Large intestine (tissue), 3 donors: ENCODE results near the gene AGBL4. TPM values are rescaled to one million over a fixed set of nuclear protein-coding genes. Genes with fewer than 3 reads are reported as not detected.

Experiments used
- DNase-seq, 2 donors: peaks; one replicate each; pipeline versions ENCODE4 v3.0.0 to v3.0.0-alpha.2; 2013
- H3K27ac ChIP-seq: one replicate; pipeline ENCODE4 v1.5.1; 2013; ENCODE audit warnings: low read length
- H3K27me3 ChIP-seq: 2 replicates; pipeline ENCODE4 v1.6.1; 2013; ENCODE audit warnings: low read length; ENCODE audit not compliant: control insufficient read depth, insufficient read depth
- H3K36me3 ChIP-seq: 2 replicates; pipeline ENCODE4 v1.6.1; 2013; ENCODE audit warnings: low read length; ENCODE audit not compliant: control insufficient read depth, insufficient read depth
- H3K4me1 ChIP-seq: one replicate; pipeline ENCODE4 v1.6.1; 2013; ENCODE audit warnings: low read length; ENCODE audit not compliant: control insufficient read depth, insufficient read depth
- H3K4me3 ChIP-seq: one replicate; pipeline ENCODE4 v1.5.1; 2013; ENCODE audit warnings: low read length
- H3K9me3 ChIP-seq: one replicate; pipeline ENCODE4 v1.6.1; 2013; ENCODE audit warnings: mild to moderate bottlenecking, low read depth, low read length, moderate library complexity; ENCODE audit not compliant: control insufficient read depth
- WGBS: methylation state at CpG from one replicate; pipeline ENCODE4 v1.1.5; 2013; ENCODE audit warnings: low lambda C conversion rate; ENCODE audit not compliant: insufficient coverage; 5-methylcytosine and 5-hydroxymethylcytosine counted together
- polyA plus RNA-seq: library from polyadenylated mRNA; unstranded; fragments of 120-200 nt; gene quantifications from one replicate; pipeline ENCODE4 v1.2.1, GENCODE V29; 2013

AGBL4 gene
- polyA plus RNA-seq, 1 donor, result 0.28 TPM

DNA sequence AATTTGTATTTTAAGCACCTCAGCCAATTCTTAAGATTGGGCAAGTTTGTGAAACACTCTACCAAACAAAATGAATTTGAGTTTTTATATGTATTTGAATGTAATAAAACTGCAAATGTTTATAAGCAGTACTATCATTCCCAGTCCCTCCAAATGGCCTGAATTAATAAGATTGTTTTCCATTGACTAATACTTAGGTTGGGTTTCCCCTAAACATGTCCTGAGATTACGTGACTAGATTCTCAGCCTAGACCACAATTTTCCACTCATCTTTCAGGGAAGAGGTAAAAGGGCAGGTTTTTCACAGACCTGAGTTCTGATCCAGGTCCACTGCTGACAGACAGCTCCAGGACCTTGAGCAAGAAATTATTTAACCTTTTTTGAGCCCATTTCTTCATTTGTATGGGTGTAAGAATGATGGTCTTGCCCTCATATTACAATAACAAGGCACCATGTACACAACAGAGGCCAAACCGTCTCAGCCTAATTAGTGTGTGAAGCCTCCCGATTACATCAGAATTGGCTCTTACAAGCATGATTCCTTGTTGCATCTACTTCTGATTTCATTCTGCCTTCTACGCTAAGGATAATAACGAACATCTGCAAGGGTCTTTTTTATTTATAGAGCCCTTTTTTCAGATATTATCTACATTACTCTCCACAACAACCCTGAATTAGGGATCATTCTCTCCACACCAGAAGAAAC, 1298.3 kb downstream of the AGBL4 start:
- no peak overlapping the region for H3K27ac ChIP-seq
- H3K9me3 ChIP-seq, result no peaks in the 10 kb centered on the region
- WGBS, result 100% methylated on average over 2 of the region's 5 CpGs
- no peaks in the 10 kb centered on the region for H3K4me1 ChIP-seq
- no peaks in the 10 kb centered on the region for H3K27me3 ChIP-seq
- H3K36me3 ChIP-seq, result peaks cover 4% of the 10 kb centered on the region
- no peak for DNase-seq
- H3K4me3 ChIP-seq, result no peak overlapping the region

DNA sequence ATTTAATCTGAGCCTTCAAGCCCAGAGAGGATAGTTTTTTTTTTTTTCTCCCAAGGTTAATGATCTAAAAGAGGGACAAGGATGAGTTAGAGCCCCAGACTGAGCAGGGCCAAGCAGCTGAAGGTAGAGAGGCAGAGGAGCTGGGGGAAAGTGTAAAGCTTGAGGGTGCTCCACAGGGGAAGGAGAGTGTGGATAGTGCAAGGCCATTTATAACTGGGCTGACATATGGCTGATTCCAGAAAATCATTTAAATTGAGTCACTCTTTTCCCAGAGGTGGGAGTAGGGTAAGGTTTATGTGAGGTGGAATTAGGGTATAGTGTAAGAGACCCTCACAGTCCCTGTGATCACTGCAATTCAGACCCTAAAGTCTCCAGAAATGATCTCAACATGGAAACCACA, 1302.8 kb downstream of the AGBL4 start:
- Histone ChIP-seq H3K4me1 (no peaks in the 10 kb centered on the region), H3K27ac (no peak overlapping the region), H3K9me3 (no peaks in the 10 kb centered on the region), H3K4me3 (no peak overlapping the region), H3K36me3 (no peaks in the 10 kb centered on the region), H3K27me3 (no peaks in the 10 kb centered on the region)
- DNase-seq, result no peak

DNA sequence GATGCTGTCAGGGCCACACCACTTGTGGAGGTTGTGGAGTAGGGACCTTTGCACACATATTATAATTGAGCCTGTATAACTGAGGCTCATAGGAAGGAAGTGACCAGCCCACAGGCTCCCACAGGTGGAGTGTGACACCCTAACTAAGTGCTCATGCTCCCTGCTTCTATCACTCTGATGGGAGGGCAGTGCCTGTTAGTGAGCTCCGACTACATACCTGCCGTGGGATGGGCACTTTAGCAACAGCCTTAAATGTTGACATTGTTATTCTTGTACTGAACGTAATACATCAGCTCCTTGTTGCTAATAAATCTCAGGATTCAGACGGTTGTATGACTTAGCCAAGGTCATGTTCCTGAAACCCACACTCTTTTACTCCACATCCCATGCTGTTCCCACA, 1305.0 kb downstream of the AGBL4 start:
- no peaks in the 10 kb centered on the region for H3K4me1 ChIP-seq
- no peaks in the 10 kb centered on the region for H3K36me3 ChIP-seq
- H3K27me3 ChIP-seq, result no peaks in the 10 kb centered on the region
- no peak overlapping the region for H3K4me3 ChIP-seq
- WGBS, result 67% methylated on average over 1 of the region's 4 CpGs
- H3K27ac ChIP-seq, result no peak overlapping the region
- DNase-seq, result peak in 1 of 2 donors; percentile 7
- H3K9me3 ChIP-seq, result no peaks in the 10 kb centered on the region

DNA sequence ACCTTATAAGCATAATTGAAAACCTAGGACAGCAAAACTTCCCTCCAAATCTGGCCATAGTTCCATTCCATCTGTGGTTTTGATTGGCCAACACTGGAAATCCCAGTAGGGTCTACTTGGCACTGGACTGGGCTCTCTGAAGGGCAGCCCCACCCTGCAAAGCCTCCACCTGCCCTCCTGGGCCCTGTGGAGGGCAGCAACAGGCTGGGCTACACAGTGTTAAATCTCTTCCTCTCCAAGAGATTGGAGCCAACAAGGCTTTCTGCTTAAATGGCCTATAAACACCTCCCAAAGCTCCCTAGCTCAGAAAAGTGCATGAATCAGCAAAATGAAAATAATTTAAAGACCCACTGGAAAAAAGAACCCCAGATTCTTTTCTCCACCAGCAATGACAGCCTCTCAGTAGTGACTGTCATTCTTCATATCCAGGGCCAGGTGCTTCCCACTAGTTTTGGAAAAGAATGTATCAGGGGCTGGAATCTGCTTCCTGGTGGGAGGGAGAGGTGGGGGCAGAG, 1305.6 kb downstream of the AGBL4 start:
- Histone ChIP-seq H3K27ac (no peak overlapping the region), H3K9me3 (no peaks in the 10 kb centered on the region)
- DNase-seq, result no peak

DNA sequence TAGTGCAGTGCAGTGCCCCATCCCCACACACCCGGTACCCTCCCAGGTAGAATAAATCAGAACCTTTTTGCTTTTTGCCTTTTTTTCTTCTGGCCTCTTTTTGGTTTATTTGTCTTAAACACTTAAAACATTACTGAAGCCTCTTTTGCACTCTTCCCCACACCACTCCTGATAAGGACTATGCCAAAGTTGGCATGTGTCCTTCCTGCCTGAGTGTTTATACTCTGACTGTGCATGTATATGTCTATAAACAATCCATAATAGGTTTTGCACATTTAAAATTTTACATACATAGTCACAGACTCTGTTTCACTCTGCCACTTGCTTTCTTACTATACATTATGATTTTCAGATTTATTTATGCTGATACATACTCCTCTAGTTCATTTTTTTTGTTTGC, 1306.7 kb downstream of the AGBL4 start:
- DNase-seq, result no peak
- Histone ChIP-seq H3K4me1 (no peaks in the 10 kb centered on the region), H3K9me3 (no peaks in the 10 kb centered on the region), H3K36me3 (no peaks in the 10 kb centered on the region), H3K27ac (no peak overlapping the region), H3K27me3 (no peaks in the 10 kb centered on the region), H3K4me3 (no peak overlapping the region)
- WGBS, result no CpG with 5 or more reads among the region's 1 CpG

More for the DNA sequence above, 1305.6 kb downstream of the AGBL4 start:
- no peaks in the 10 kb centered on the region for H3K4me1 ChIP-seq
- no peak overlapping the region for H3K4me3 ChIP-seq
- H3K27me3 ChIP-seq, result no peaks in the 10 kb centered on the region
- no peaks in the 10 kb centered on the region for H3K36me3 ChIP-seq

DNA sequence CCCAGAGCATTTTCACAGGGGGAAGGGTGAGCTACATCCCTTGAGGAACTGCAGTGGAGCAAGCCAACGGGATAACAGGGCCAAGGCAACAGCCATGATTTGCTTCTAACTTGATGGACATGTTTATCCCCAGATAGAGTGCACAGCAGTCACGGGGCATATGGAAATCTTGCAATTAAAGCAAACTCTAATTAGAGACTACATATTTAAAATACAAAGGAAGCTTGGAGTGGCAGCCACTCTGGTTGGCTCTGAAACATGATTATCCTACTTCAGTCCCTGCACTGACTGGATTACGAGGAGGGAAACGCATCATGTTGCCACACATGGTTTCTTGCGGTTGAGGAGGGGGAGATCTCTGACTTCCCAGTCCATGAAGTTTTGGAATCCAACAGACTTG, 1307.8 kb downstream of the AGBL4 start:
- WGBS, result 57% methylated on average over 1 of the region's 5 CpGs
- no peaks in the 10 kb centered on the region for H3K36me3 ChIP-seq
- H3K9me3 ChIP-seq, result no peaks in the 10 kb centered on the region
- no peak overlapping the region for H3K27ac ChIP-seq
- no peak for DNase-seq
- H3K4me3 ChIP-seq, result no peak overlapping the region
- no peaks in the 10 kb centered on the region for H3K27me3 ChIP-seq
- no peaks in the 10 kb centered on the region for H3K4me1 ChIP-seq

DNA sequence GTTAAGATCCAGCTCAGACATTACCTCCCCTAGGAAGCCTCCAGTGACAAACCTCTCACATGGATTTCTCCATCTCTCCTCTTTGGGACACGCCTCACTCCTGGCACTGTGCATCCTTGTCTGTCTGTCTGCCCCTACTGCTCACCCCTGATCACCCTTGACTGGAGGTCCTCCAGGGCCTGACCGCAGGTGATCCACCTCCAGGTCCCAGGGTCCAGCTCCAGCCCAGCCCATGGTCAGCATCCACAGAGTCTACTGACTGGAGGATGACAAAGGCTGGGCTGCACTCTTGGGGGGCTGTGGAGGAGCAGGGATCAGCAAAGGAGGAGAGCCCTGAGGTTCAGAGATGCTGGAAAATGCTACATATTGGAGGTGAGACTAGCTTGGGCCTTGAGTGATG, 1312.8 kb downstream of the AGBL4 start:
- no peak for DNase-seq
- WGBS, result no CpG with 5 or more reads among the region's 2 CpGs
- Histone ChIP-seq H3K4me3 (no peak overlapping the region), H3K9me3 (no peaks in the 10 kb centered on the region), H3K27me3 (peaks cover 3% of the 10 kb centered on the region), H3K27ac (no peak overlapping the region), H3K4me1 (no peaks in the 10 kb centered on the region), H3K36me3 (no peaks in the 10 kb centered on the region)

DNA sequence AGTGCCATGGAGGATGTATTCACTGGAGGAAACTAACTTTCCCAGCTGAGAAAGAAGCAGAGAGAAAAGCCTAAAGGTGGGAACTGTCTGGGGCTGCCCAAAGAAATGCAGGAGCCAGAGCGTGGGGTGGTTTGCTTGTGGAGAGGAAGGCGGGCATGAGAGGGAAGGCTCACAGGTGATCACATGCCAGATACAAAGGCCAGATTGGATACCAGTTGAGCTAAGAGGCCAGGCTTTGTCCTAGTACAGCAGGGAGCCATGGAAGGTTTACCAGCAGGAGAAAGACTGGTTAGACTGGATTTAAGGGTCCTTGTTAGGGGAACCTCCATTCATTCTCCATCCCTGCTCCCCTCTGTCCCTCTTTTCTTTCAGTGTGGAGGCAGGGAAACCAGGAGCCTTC, 1313.4 kb downstream of the AGBL4 start:
- DNase-seq, result no peak
- WGBS, result no CpG with 5 or more reads among the region's 2 CpGs
- no peaks in the 10 kb centered on the region for H3K36me3 ChIP-seq
- H3K9me3 ChIP-seq, result no peaks in the 10 kb centered on the region
- H3K27me3 ChIP-seq, result peaks cover 3% of the 10 kb centered on the region
- no peak overlapping the region for H3K4me3 ChIP-seq
- no peaks in the 10 kb centered on the region for H3K4me1 ChIP-seq
- H3K27ac ChIP-seq, result no peak overlapping the region

DNA sequence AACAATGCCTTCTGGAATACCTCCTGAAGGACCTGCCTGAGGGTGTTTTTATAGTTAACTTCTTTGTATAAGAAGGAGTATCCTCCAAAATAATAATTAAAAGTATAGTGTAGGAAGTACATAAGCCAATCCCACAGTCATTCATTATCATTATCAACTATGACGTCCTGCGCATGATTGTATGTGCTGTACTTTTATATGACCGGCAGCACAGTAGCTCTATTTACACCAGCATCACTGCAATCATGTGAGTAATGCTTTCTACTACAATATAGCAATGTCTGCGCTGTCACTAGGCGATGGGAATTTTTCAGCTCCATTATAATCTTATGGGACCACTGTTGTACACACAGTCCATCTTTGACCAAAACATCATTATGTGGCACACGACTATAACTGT, 1319.0 kb downstream of the AGBL4 start:
- H3K36me3 ChIP-seq, result no peaks in the 10 kb centered on the region
- no peak overlapping the region for H3K27ac ChIP-seq
- H3K4me3 ChIP-seq, result no peak overlapping the region
- H3K9me3 ChIP-seq, result no peaks in the 10 kb centered on the region
- DNase-seq, result no peak
- H3K4me1 ChIP-seq, result no peaks in the 10 kb centered on the region
- H3K27me3 ChIP-seq, result peaks cover 12% of the 10 kb centered on the region
- no CpG with 5 or more reads among the region's 6 CpGs for WGBS

DNA sequence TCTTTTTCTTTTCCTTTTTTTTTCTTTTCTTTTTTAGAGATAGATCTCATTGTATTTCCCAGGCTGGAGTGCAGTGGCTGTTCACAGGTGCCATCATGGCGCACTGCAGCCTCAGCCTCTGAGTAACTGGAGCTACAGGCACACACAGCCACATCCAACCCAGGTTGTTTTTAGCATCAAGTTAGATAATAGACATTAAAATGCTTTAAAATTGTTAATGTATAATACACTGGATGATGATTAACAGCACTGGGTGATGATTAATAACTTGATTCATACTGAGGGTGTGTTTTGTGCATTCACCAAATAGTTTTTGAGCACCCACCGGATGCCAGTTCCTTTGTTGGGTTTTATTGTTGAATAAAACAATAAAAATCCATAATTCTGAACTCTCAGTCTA, 1322.3 kb downstream of the AGBL4 start:
- no peak overlapping the region for H3K27ac ChIP-seq

DNA sequence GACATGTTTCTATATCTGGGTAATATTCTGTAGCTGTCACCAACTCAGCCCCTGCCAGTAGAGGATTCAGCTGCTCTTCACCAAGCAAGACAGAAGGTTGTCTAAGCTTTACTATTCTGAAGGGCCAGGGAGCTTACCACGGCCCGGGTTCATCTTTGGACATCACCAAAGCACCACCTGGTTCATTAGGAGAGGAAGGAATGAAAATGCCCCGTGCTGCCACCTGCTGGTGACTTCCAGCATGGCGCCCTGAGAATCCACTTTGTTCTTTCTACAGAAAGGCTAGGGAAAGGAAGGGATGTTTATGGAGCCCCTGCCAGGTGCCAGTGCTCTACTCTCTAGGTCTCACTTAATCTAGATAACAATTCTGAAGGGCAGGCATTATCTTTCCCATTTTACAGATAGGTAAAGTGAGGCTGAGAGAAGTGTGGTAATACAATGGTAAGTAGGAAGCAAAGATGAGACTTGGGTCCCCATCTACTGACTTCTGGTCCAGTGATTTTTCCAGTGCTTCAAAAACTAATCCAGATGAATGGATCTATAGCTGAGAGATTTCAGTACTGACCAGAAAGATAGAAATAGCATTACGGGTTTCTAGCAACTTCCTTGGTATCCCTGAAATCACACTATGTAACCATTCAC, 1326.6 kb downstream of the AGBL4 start:
- WGBS, result no CpG with 5 or more reads among the region's 5 CpGs
- peak in 1 of 2 donors; percentile 26 for DNase-seq
- no peaks in the 10 kb centered on the region for H3K4me1 ChIP-seq
- peaks cover 30% of the 10 kb centered on the region for H3K27me3 ChIP-seq
- H3K9me3 ChIP-seq, result no peaks in the 10 kb centered on the region
- no peaks in the 10 kb centered on the region for H3K36me3 ChIP-seq
- H3K27ac ChIP-seq, result no peak overlapping the region
- no peak overlapping the region for H3K4me3 ChIP-seq

More for the DNA sequence above, 1322.3 kb downstream of the AGBL4 start:
- Histone ChIP-seq H3K4me1 (no peaks in the 10 kb centered on the region), H3K4me3 (no peak overlapping the region), H3K9me3 (no peaks in the 10 kb centered on the region), H3K36me3 (no peaks in the 10 kb centered on the region), H3K27me3 (peaks cover 9% of the 10 kb centered on the region)
- DNase-seq, result no peak
- WGBS, result no CpG with 5 or more reads among the region's 2 CpGs
